Lower leg skin (tissue), 4 donors: ENCODE measurements around the gene SORCS1. TPM values are rescaled to one million over a fixed set of nuclear protein-coding genes. Genes with fewer than 3 reads are reported as not detected.

Experiments
- DNase-seq, 2 donors: peaks; one replicate each; pipeline ENCODE4 v3.0.0-alpha.2; 2019; ENCODE audit warnings: low spot score in 2 of 2
- H3K4me3 ChIP-seq: fragments of 200-600 bp; sonication (generic); 2 replicates; pipeline ENCODE4 v1.5.1; 2017; ENCODE audit warnings: mild to moderate bottlenecking, low read depth; ENCODE audit not compliant: poor library complexity, severe bottlenecking
- POLR2A ChIP-seq, 2 donors: fragments of 450-650 bp; IDR thresholded peaks; one replicate each; pipeline ENCODE4 v1.6.1; 2016 to 2017; ENCODE audit warnings: antibody characterized with exemption in 2 of 2, mild to moderate bottlenecking in 1 of 2, moderate library complexity in 1 of 2
- WGBS, 2 donors: methylation state at CpG; one replicate each; pipeline ENCODE4 v1.1.5; 2018; 5-methylcytosine and 5-hydroxymethylcytosine counted together
- intact Hi-C: fragments of 100-400 bp; cut with DNase I; formaldehyde crosslinking; loops from one replicate; pipeline ENCODE4 v1.15.0; 2023; ENCODE audit warnings: low total_unique reads
- total RNA-seq, 4 donors: library from RNA; depleted of rRNA; stranded (reverse); fragments of >200 nt; gene quantifications; one replicate each; pipeline ENCODE4 v1.1.0, GENCODE V29; 2016
- TF ChIP-seq, protein P1 (sequence below), 3 donors: fragments of 450-650 bp; IDR thresholded peaks; one replicate each; pipeline ENCODE4 v1.5.1; 2016; ENCODE audit warnings: antibody characterized with exemption in 3 of 3, mild to moderate bottlenecking in 3 of 3, moderate library complexity in 2 of 3

SORCS1 gene
- total RNA-seq, 4 donors from 2014 or later = 2.2 to 5.3 (median 2.9) TPM

GRCh38 chr10:107085665-107086525 is 78.6 kb downstream of the SORCS1 start:
- no peak for TF ChIP-seq POLR2A (IDR thresholded peaks at IDR 0.05)
- TF ChIP-seq, protein P1, sequence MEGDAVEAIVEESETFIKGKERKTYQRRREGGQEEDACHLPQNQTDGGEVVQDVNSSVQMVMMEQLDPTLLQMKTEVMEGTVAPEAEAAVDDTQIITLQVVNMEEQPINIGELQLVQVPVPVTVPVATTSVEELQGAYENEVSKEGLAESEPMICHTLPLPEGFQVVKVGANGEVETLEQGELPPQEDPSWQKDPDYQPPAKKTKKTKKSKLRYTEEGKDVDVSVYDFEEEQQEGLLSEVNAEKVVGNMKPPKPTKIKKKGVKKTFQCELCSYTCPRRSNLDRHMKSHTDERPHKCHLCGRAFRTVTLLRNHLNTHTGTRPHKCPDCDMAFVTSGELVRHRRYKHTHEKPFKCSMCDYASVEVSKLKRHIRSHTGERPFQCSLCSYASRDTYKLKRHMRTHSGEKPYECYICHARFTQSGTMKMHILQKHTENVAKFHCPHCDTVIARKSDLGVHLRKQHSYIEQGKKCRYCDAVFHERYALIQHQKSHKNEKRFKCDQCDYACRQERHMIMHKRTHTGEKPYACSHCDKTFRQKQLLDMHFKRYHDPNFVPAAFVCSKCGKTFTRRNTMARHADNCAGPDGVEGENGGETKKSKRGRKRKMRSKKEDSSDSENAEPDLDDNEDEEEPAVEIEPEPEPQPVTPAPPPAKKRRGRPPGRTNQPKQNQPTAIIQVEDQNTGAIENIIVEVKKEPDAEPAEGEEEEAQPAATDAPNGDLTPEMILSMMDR (IDR thresholded peaks at IDR 0.05) = no peak
- H3K4me3 ChIP-seq = no peak overlapping the region
- no peak for DNase-seq
- 83 to 84% methylated on average over 6 of the region's 6 CpGs for WGBS, 2 donors
- intact Hi-C loops = no loop called here

GRCh38 chr10:107083388-107084009 is 81.0 kb downstream of the SORCS1 start:
- no peak for DNase-seq
- TF ChIP-seq, protein P1 (IDR thresholded peaks at IDR 0.05) = no peak
- no peak for TF ChIP-seq POLR2A (IDR thresholded peaks at IDR 0.05)
- H3K4me3 ChIP-seq = no peak overlapping the region
- intact Hi-C loops = no loop called here
- WGBS, 2 donors = 65 to 77% methylated on average over 3 of the region's 3 CpGs

- no peak overlapping the region for H3K4me3 ChIP-seq
- intact Hi-C loops = no loop called here
- 63 to 81% methylated on average over 1 of the region's 1 CpG for WGBS, 2 donors
- TF ChIP-seq, protein P1 (IDR thresholded peaks at IDR 0.05) = no peak
- no peak for TF ChIP-seq POLR2A (IDR thresholded peaks at IDR 0.05)
- no peak for DNase-seq
Observed at GRCh38 chr10:107081644-107082043, 82.9 kb downstream of the SORCS1 start.

DNA sequence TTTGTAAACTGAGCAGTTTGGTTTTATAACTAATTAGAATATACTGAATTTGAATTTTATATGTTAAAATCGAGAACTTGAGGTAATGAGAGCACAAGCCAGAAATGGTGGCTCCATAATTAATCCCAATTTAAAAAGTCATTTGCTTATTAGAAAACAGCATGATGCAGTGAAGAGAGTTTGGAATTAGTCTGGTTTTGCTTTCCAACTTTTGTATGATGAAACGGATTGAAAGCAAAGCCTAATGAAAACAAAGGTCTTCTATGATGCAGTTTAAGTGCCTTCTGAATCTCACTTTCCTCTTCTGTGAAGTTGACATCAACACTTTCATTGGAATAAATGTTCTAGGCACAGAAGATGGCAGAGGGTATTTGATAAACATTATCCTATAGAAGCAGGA is 89.4 kb downstream of the SORCS1 start:
- intact Hi-C loops = no loop called here
- TF ChIP-seq, protein P1 (IDR thresholded peaks at IDR 0.05) = no peak
- no peak for TF ChIP-seq POLR2A (IDR thresholded peaks at IDR 0.05)
- WGBS, 2 donors = 61 to 65% methylated on average over 2 of the region's 2 CpGs
- no peak overlapping the region for H3K4me3 ChIP-seq
- DNase-seq = no peak

GRCh38 chr10:107072786-107073185 is 91.7 kb downstream of the SORCS1 start:
- TF ChIP-seq POLR2A (IDR thresholded peaks at IDR 0.05) = no peak
- TF ChIP-seq, protein P1 (IDR thresholded peaks at IDR 0.05) = no peak
- 63% methylated on average over 5 of the region's 5 CpGs for WGBS, 2 donors
- no peak overlapping the region for H3K4me3 ChIP-seq
- intact Hi-C loops = no loop called here
- no peak for DNase-seq
